ENCODE measurements around the gene OPHN1. TPM values are rescaled to one million over a fixed set of nuclear protein-coding genes. Genes with fewer than 3 reads are reported as not detected.

Gene OPHN1
- polyA plus RNA-seq, 1 donor from 2014 or later = 7.6 TPM

DNA sequence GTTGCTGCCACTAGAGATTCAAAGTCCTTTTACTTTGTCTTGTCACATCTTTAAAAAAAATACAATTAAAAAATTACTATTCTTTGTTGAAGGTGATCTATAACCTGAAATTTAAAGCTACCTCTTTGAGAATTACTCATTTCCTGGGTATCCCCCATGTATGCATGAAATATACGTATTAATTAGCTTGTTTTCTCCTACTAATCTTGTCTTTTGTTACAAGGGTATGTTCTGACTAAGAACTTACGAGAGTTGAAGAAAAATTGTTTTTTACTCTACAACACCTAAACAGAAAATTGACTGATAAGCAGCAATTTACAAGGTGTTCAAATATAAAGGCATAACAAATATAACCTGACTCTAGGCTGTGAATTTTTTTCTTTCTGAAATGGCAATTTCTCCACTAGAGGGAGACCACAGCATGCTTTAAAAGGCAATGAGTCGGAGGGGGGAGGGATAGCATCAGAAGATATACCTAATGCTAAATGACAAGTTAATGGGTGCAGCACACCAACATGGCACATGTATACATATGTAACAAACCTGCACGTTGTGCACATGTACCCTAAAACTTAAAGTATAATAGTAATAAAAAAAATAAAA is 249.6 kb downstream of the OPHN1 start:
- no peaks in the 10 kb centered on the region for H3K9me2 ChIP-seq (ENCODE audit: insufficient read depth, low read length)
- H3K79me2 ChIP-seq (replicated peaks; ENCODE audit: insufficient read depth, low read length) = no peaks in the 10 kb centered on the region
- H3K4me2 ChIP-seq (ENCODE audit: low read length) = no peak overlapping the region
- H3K27ac ChIP-seq (ENCODE audit: low read length) = no peak overlapping the region
- no peak overlapping the region for H3K4me3 ChIP-seq (ENCODE audit: low read length)
- no peaks in the 10 kb centered on the region for H3K27me3 ChIP-seq (ENCODE audit: insufficient read depth, low read depth, low read length)
- no peaks in the 10 kb centered on the region for H3K9me3 ChIP-seq (ENCODE audit: low read length)
- H3K36me3 ChIP-seq (ENCODE audit: insufficient read depth, low read length) = no peaks in the 10 kb centered on the region
- H3F3A ChIP-seq (ENCODE audit: insufficient read depth, low read length, poor library complexity, severe bottlenecking) = no peaks in the 10 kb centered on the region
- no peak overlapping the region for H3K9ac ChIP-seq (ENCODE audit: low read length)
- no peaks in the 10 kb centered on the region for H4K20me1 ChIP-seq (ENCODE audit: insufficient read depth)
- TF ChIP-seq, protein P1, sequence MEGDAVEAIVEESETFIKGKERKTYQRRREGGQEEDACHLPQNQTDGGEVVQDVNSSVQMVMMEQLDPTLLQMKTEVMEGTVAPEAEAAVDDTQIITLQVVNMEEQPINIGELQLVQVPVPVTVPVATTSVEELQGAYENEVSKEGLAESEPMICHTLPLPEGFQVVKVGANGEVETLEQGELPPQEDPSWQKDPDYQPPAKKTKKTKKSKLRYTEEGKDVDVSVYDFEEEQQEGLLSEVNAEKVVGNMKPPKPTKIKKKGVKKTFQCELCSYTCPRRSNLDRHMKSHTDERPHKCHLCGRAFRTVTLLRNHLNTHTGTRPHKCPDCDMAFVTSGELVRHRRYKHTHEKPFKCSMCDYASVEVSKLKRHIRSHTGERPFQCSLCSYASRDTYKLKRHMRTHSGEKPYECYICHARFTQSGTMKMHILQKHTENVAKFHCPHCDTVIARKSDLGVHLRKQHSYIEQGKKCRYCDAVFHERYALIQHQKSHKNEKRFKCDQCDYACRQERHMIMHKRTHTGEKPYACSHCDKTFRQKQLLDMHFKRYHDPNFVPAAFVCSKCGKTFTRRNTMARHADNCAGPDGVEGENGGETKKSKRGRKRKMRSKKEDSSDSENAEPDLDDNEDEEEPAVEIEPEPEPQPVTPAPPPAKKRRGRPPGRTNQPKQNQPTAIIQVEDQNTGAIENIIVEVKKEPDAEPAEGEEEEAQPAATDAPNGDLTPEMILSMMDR (IDR thresholded peaks at IDR 0.05; ENCODE audit: poor library complexity, severe bottlenecking) = peak; percentile 61
- TF ChIP-seq EP300 (conservative IDR thresholded peaks at IDR 0.05; ENCODE audit: poor library complexity, severe bottlenecking) (no peak), POLR2AphosphoS5 (IDR thresholded peaks at IDR 0.05) (no peak), EZH2 (IDR thresholded peaks at IDR 0.05; ENCODE audit: borderline replicate concordance, insufficient read depth, low read length, poor library complexity, severe bottlenecking) (no peak), TAF1 (IDR thresholded peaks at IDR 0.05; ENCODE audit: low read depth) (no peak), MXI1 (conservative IDR thresholded peaks at IDR 0.05; ENCODE audit: poor library complexity, severe bottlenecking) (no peak), REST (IDR thresholded peaks at IDR 0.05; ENCODE audit: borderline replicate concordance) (no peak), SMC3 (conservative IDR thresholded peaks at IDR 0.05; ENCODE audit: poor library complexity) (peak; percentile 48), RAD21 (conservative IDR thresholded peaks at IDR 0.05) (peak; percentile 54)
- no peak overlapping the region for H2AFZ ChIP-seq (ENCODE audit: low read depth, low read length)

GRCh38 chrX:68180579-68180978 is 252.7 kb downstream of the OPHN1 start:
- TF ChIP-seq MXI1 (conservative IDR thresholded peaks at IDR 0.05; ENCODE audit: poor library complexity, severe bottlenecking) = no peak
- TF ChIP-seq EZH2 (IDR thresholded peaks at IDR 0.05; ENCODE audit: borderline replicate concordance, insufficient read depth, low read length, poor library complexity, severe bottlenecking) = no peak
- TF ChIP-seq, protein P1 (IDR thresholded peaks at IDR 0.05; ENCODE audit: poor library complexity, severe bottlenecking) = no peak
- H3K36me3 ChIP-seq (ENCODE audit: insufficient read depth, low read length) = no peaks in the 10 kb centered on the region
- no peak overlapping the region for H3K9ac ChIP-seq (ENCODE audit: low read length)
- no peak overlapping the region for H3K4me2 ChIP-seq (ENCODE audit: low read length)
- no peaks in the 10 kb centered on the region for H3F3A ChIP-seq (ENCODE audit: insufficient read depth, low read length, poor library complexity, severe bottlenecking)
- H4K20me1 ChIP-seq (ENCODE audit: insufficient read depth) = no peaks in the 10 kb centered on the region
- no peak overlapping the region for H2AFZ ChIP-seq (ENCODE audit: low read depth, low read length)
- H3K9me3 ChIP-seq (ENCODE audit: low read length) = no peaks in the 10 kb centered on the region
- H3K4me3 ChIP-seq (ENCODE audit: low read length) = no peak overlapping the region
- no peaks in the 10 kb centered on the region for H3K79me2 ChIP-seq (replicated peaks; ENCODE audit: insufficient read depth, low read length)
- no peak overlapping the region for H3K27ac ChIP-seq (ENCODE audit: low read length)
- H3K27me3 ChIP-seq (ENCODE audit: insufficient read depth, low read depth, low read length) = no peaks in the 10 kb centered on the region
- H3K9me2 ChIP-seq (ENCODE audit: insufficient read depth, low read length) = no peaks in the 10 kb centered on the region
